ENCODE results near the gene HUNK. TPM values are rescaled to one million over a fixed set of nuclear protein-coding genes. Genes with fewer than 3 reads are reported as not detected.

Gene HUNK
- total RNA-seq, 2 donors from 2014 or later = 0.35 TPM; not detected in 1

- peaks cover 54% of the 10 kb centered on the region for H3K27me3 Mint-ChIP-seq (ENCODE audit: low read depth)
- H3K36me3 Mint-ChIP-seq (ENCODE audit: insufficient read depth in 2 of 2) = no peaks in the 10 kb centered on the region
- H3K27ac Mint-ChIP-seq = no peak overlapping the region
- peaks cover 7% of the 10 kb centered on the region for H3K4me1 Mint-ChIP-seq (ENCODE audit: low read depth)
- no peak overlapping the region for H3K4me3 Mint-ChIP-seq
- no peaks in the 10 kb centered on the region for H3K9me3 Mint-ChIP-seq
- ATAC-seq (replicated peaks in 1 of 2) (no peak), DNase-seq (peak in 1 of 2 donors; percentile 2)
Observed at GRCh38 chr21:31874812-31875212, 2.0 kb downstream of the HUNK start.

GRCh38 chr21:31875496-31876015, 2.7 kb downstream of the HUNK start:
- H3K36me3 Mint-ChIP-seq (ENCODE audit: insufficient read depth in 2 of 2) = no peaks in the 10 kb centered on the region
- H3K27ac Mint-ChIP-seq = no peak overlapping the region
- ATAC-seq (replicated peaks in 1 of 2) = no peak
- no peak for DNase-seq
- no peaks in the 10 kb centered on the region for H3K9me3 Mint-ChIP-seq
- H3K27me3 Mint-ChIP-seq (ENCODE audit: low read depth) = peaks cover 54% of the 10 kb centered on the region
- H3K4me1 Mint-ChIP-seq (ENCODE audit: low read depth) = peaks cover 7% of the 10 kb centered on the region
- H3K4me3 Mint-ChIP-seq = no peak overlapping the region

- DNase-seq (no peak), ATAC-seq (replicated peaks in 1 of 2) (no peak)
- Mint-ChIP-seq H3K4me3 (no peak overlapping the region), H3K36me3 (ENCODE audit: insufficient read depth in 2 of 2) (no peaks in the 10 kb centered on the region), H3K9me3 (no peaks in the 10 kb centered on the region), H3K27me3 (ENCODE audit: low read depth) (peaks cover 43% of the 10 kb centered on the region), H3K4me1 (ENCODE audit: low read depth) (peaks cover 2% of the 10 kb centered on the region), H3K27ac (no peak overlapping the region)
Observed at GRCh38 chr21:31877463-31877957, 4.7 kb downstream of the HUNK start.

- no peak for DNase-seq
- peaks cover 41% of the 10 kb centered on the region for H3K27me3 Mint-ChIP-seq (ENCODE audit: low read depth)
- no peaks in the 10 kb centered on the region for H3K9me3 Mint-ChIP-seq
Observed at GRCh38 chr21:31878831-31879230, 6.0 kb downstream of the HUNK start.

GRCh38 chr21:31879241-31879650, 6.4 kb downstream of the HUNK start:
- peaks cover 40% of the 10 kb centered on the region for H3K27me3 Mint-ChIP-seq (ENCODE audit: low read depth)
- no peak for DNase-seq
- H3K4me3 Mint-ChIP-seq = no peak overlapping the region
- H3K9me3 Mint-ChIP-seq = no peaks in the 10 kb centered on the region
- no peak overlapping the region for H3K27ac Mint-ChIP-seq
- no peaks in the 10 kb centered on the region for H3K4me1 Mint-ChIP-seq (ENCODE audit: low read depth)
- ATAC-seq (replicated peaks in 1 of 2) = peak in 1 of 2 donors; percentile 26
- no peaks in the 10 kb centered on the region for H3K36me3 Mint-ChIP-seq (ENCODE audit: insufficient read depth in 2 of 2)

More at GRCh38 chr21:31878831-31879230, 6.0 kb downstream of the HUNK start:
- H3K4me1 Mint-ChIP-seq (ENCODE audit: low read depth) = no peaks in the 10 kb centered on the region
- H3K4me3 Mint-ChIP-seq = no peak overlapping the region
- ATAC-seq (replicated peaks in 1 of 2) = no peak
- H3K27ac Mint-ChIP-seq = no peak overlapping the region
- no peaks in the 10 kb centered on the region for H3K36me3 Mint-ChIP-seq (ENCODE audit: insufficient read depth in 2 of 2)

GRCh38 chr21:31879911-31880310, 7.1 kb downstream of the HUNK start:
- Mint-ChIP-seq H3K27me3 (ENCODE audit: low read depth) (peaks cover 33% of the 10 kb centered on the region), H3K9me3 (no peaks in the 10 kb centered on the region), H3K27ac (no peak overlapping the region), H3K4me1 (ENCODE audit: low read depth) (no peaks in the 10 kb centered on the region), H3K36me3 (ENCODE audit: insufficient read depth in 2 of 2) (no peaks in the 10 kb centered on the region), H3K4me3 (no peak overlapping the region)
- DNase-seq (no peak), ATAC-seq (replicated peaks in 1 of 2) (no peak)

- no peaks in the 10 kb centered on the region for H3K4me1 Mint-ChIP-seq (ENCODE audit: low read depth)
- H3K27me3 Mint-ChIP-seq (ENCODE audit: low read depth) = peaks cover 24% of the 10 kb centered on the region
- DNase-seq = no peak
- H3K27ac Mint-ChIP-seq = no peak overlapping the region
- ATAC-seq (replicated peaks in 1 of 2) = no peak
- H3K9me3 Mint-ChIP-seq = no peaks in the 10 kb centered on the region
- H3K36me3 Mint-ChIP-seq (ENCODE audit: insufficient read depth in 2 of 2) = no peaks in the 10 kb centered on the region
- no peak overlapping the region for H3K4me3 Mint-ChIP-seq
Observed at GRCh38 chr21:31880816-31881215, 8.0 kb downstream of the HUNK start.

GRCh38 chr21:31882711-31883110, 9.9 kb downstream of the HUNK start:
- no peak overlapping the region for H3K27ac Mint-ChIP-seq
- ATAC-seq (replicated peaks in 1 of 2) = peak in 1 of 2 donors; percentile 41
- H3K27me3 Mint-ChIP-seq (ENCODE audit: low read depth) = peaks cover 16% of the 10 kb centered on the region
- H3K4me3 Mint-ChIP-seq = no peak overlapping the region
- no peaks in the 10 kb centered on the region for H3K36me3 Mint-ChIP-seq (ENCODE audit: insufficient read depth in 2 of 2)
- DNase-seq = no peak
- no peaks in the 10 kb centered on the region for H3K4me1 Mint-ChIP-seq (ENCODE audit: low read depth)
- no peaks in the 10 kb centered on the region for H3K9me3 Mint-ChIP-seq

GRCh38 chr21:31885146-31885545, 12.3 kb downstream of the HUNK start:
- DNase-seq (no peak), ATAC-seq (replicated peaks in 1 of 2) (no peak)
- H3K36me3 Mint-ChIP-seq (ENCODE audit: insufficient read depth in 2 of 2) = no peaks in the 10 kb centered on the region
- no peaks in the 10 kb centered on the region for H3K4me1 Mint-ChIP-seq (ENCODE audit: low read depth)
- no peak overlapping the region for H3K27ac Mint-ChIP-seq
- H3K27me3 Mint-ChIP-seq (ENCODE audit: low read depth) = peaks cover 13% of the 10 kb centered on the region
- H3K9me3 Mint-ChIP-seq = no peaks in the 10 kb centered on the region
- no peak overlapping the region for H3K4me3 Mint-ChIP-seq

GRCh38 chr21:31886915-31887314, 14.1 kb downstream of the HUNK start:
- ATAC-seq (replicated peaks in 1 of 2) = no peak
- Mint-ChIP-seq H3K4me3 (no peak overlapping the region), H3K27ac (no peak overlapping the region)

GRCh38 chr21:31887391-31887841, 14.6 kb downstream of the HUNK start:
- H3K9me3 Mint-ChIP-seq = no peaks in the 10 kb centered on the region
- DNase-seq = no peak
- H3K36me3 Mint-ChIP-seq (ENCODE audit: insufficient read depth in 2 of 2) = no peaks in the 10 kb centered on the region
- ATAC-seq (replicated peaks in 1 of 2) = no peak
- no peak overlapping the region for H3K27ac Mint-ChIP-seq
- no peaks in the 10 kb centered on the region for H3K4me1 Mint-ChIP-seq (ENCODE audit: low read depth)
- H3K27me3 Mint-ChIP-seq (ENCODE audit: low read depth) = peaks cover 5% of the 10 kb centered on the region
- no peak overlapping the region for H3K4me3 Mint-ChIP-seq

More at GRCh38 chr21:31886915-31887314, 14.1 kb downstream of the HUNK start:
- Mint-ChIP-seq H3K27me3 (ENCODE audit: low read depth) (peaks cover 5% of the 10 kb centered on the region), H3K36me3 (ENCODE audit: insufficient read depth in 2 of 2) (no peaks in the 10 kb centered on the region), H3K4me1 (ENCODE audit: low read depth) (no peaks in the 10 kb centered on the region), H3K9me3 (no peaks in the 10 kb centered on the region)
- DNase-seq = no peak

- DNase-seq = no peak
Observed at GRCh38 chr21:31888936-31889371, 16.1 kb downstream of the HUNK start.

GRCh38 chr21:31889460-31889859, 16.6 kb downstream of the HUNK start:
- peaks cover 17% of the 10 kb centered on the region for H3K27me3 Mint-ChIP-seq (ENCODE audit: low read depth)
- no peak for DNase-seq
- no peak overlapping the region for H3K4me3 Mint-ChIP-seq
- H3K4me1 Mint-ChIP-seq (ENCODE audit: low read depth) = no peaks in the 10 kb centered on the region
- no peaks in the 10 kb centered on the region for H3K9me3 Mint-ChIP-seq
- ATAC-seq (replicated peaks in 1 of 2) = no peak
- no peaks in the 10 kb centered on the region for H3K36me3 Mint-ChIP-seq (ENCODE audit: insufficient read depth in 2 of 2)
- no peak overlapping the region for H3K27ac Mint-ChIP-seq

More at GRCh38 chr21:31888936-31889371, 16.1 kb downstream of the HUNK start:
- H3K27ac Mint-ChIP-seq = no peak overlapping the region
- no peaks in the 10 kb centered on the region for H3K4me1 Mint-ChIP-seq (ENCODE audit: low read depth)
- ATAC-seq (replicated peaks in 1 of 2) = no peak
- peaks cover 17% of the 10 kb centered on the region for H3K27me3 Mint-ChIP-seq (ENCODE audit: low read depth)
- H3K9me3 Mint-ChIP-seq = no peaks in the 10 kb centered on the region
- H3K4me3 Mint-ChIP-seq = no peak overlapping the region
- H3K36me3 Mint-ChIP-seq (ENCODE audit: insufficient read depth in 2 of 2) = no peaks in the 10 kb centered on the region

- no peak overlapping the region for H3K27ac Mint-ChIP-seq
Observed at GRCh38 chr21:31892686-31893085, 19.9 kb downstream of the HUNK start.

More at GRCh38 chr21:31892686-31893085, 19.9 kb downstream of the HUNK start:
- Mint-ChIP-seq H3K9me3 (no peaks in the 10 kb centered on the region), H3K4me1 (ENCODE audit: low read depth) (no peaks in the 10 kb centered on the region), H3K36me3 (ENCODE audit: insufficient read depth in 2 of 2) (no peaks in the 10 kb centered on the region), H3K4me3 (no peak overlapping the region), H3K27me3 (ENCODE audit: low read depth) (peaks cover 13% of the 10 kb centered on the region)
- no peak for ATAC-seq (replicated peaks in 1 of 2)
- DNase-seq = no peak

All from activated T-cell treated with anti-CD3 and anti-CD28 coated beads, Interleukin-2, amount 50 U/mL, for 72 hours (primary cell).